GM18868 (cell line): ENCODE results near the gene FLT1.

Experiments used
- ATAC-seq: cut with Tn5 transposase; IDR thresholded peaks from one replicate; pipeline ENCODE4 v1.9.1; 2021; ENCODE audit warnings: mild to moderate bottlenecking, moderate library complexity; ENCODE audit not compliant: unreplicated experiment

The FLT1 gene

GRCh38 chr13:28494778-28495537 is at the start of gene FLT1:
Gene FLT1, minus strand, starts transcription at chr13:28495128. Its CDS starts 285 bp downstream, at chr13:28494843.
- ATAC-seq, result no peak

- ATAC-seq, result no peak
Measured at GRCh38 chr13:28544026-28544425, 49.1 kb upstream of the FLT1 start.

- ATAC-seq, result no peak
Measured at GRCh38 chr13:28542804-28543203, 47.9 kb upstream of the FLT1 start.

GRCh38 chr13:28541966-28542365 is 47.0 kb upstream of the FLT1 start:
- no peak for ATAC-seq

GRCh38 chr13:28540612-28541011 is 45.7 kb upstream of the FLT1 start:
- no peak for ATAC-seq

DNA sequence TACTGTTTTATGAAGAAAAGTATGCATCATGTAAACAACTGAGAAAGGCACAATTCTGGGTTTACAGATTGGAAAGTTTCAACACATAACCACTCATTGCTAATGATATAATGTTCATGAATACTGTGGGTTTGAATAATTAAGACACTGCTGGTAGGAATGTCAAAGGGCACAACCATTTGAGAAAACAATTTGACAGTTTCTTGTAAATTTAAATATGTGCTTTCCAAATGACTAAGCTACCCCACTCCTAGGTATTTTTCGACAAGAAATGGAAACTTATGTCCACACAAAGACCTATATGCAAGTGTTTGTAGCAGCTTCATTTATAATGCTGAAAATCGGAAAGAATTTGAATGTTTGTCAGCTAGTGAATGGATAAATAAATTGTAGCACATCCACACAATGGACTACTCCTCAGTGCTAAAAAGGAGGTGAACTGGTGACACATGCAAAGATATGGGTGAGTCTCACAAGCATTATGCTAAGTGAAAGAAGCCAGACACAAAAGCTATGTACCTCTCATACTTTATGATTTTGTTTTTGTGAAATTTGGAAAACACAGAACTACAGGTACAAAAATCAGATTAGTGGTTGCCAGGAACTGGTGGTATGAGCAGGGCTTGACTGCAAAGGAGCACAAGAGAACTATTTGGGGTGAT is 44.8 kb upstream of the FLT1 start:
- ATAC-seq, result no peak

GRCh38 chr13:28538932-28539331 is 44.0 kb upstream of the FLT1 start:
- ATAC-seq, result no peak

DNA sequence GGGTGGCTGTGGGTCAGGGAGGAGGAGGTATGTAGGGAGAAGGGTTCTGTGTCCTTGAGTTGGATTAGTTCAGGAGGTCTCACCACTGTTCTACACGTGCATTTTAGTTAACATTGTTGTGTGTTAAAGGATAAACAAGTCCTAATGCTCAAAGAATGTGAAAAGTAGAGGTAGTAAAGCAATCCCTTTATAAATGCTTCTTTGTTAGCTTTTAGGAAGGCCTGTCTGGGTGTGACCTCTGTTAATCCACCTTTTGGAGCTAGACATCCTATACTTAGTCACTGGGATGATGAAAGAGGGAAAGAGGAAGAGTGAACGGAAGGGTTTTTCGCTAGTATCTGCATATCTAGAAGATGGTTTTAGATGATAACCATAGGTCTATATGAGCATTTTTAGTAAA is 42.2 kb upstream of the FLT1 start:
- ATAC-seq, result no peak

GRCh38 chr13:28536371-28536770 is 41.4 kb upstream of the FLT1 start:
- no peak for ATAC-seq

DNA sequence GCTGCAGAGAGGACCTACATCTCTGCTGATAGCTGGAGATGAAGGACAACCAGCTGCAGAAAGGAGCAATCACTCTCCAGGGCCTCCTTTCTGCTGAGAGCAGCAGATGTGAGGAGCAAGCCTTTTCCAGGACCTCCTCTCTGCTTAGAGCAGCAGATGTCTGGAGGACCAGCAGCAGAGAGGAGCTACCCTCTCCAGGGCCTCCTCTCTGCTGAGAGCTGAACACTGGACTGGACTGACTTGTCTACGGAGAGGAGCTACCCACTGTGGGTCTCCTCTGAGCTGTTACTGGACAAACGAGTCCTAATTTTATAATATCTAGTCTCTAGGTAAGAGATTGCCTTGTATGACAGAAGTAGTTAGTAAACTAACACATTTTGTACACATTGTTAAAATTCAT is 40.8 kb upstream of the FLT1 start:
- ATAC-seq, result no peak

DNA sequence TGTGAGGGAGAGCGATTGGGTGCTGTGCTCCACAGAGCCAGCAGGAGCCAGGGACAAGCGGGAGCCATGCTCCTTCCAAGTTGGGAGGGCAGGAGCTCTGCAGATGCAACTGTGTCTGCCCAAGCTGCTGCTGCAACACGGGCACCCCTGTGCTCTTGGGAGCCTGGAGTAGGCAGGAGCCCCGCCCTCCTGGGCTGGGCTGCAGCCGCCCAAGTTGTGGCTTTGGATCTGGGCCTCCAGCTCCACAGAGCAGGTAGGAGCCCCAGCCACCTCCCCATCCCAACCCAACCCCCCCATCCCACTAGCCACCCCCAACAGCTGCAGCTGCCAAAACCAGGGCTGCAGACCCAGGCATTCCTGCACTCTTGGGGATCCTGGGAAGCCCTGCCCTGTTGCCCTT is 39.9 kb upstream of the FLT1 start:
- ATAC-seq, result no peak

- no peak for ATAC-seq
Measured at GRCh38 chr13:28534210-28534609, 39.3 kb upstream of the FLT1 start.

GRCh38 chr13:28533441-28534166 is 38.7 kb upstream of the FLT1 start:
- ATAC-seq, result no peak

GRCh38 chr13:28533125-28533436 is 38.2 kb upstream of the FLT1 start:
- no peak for ATAC-seq

DNA sequence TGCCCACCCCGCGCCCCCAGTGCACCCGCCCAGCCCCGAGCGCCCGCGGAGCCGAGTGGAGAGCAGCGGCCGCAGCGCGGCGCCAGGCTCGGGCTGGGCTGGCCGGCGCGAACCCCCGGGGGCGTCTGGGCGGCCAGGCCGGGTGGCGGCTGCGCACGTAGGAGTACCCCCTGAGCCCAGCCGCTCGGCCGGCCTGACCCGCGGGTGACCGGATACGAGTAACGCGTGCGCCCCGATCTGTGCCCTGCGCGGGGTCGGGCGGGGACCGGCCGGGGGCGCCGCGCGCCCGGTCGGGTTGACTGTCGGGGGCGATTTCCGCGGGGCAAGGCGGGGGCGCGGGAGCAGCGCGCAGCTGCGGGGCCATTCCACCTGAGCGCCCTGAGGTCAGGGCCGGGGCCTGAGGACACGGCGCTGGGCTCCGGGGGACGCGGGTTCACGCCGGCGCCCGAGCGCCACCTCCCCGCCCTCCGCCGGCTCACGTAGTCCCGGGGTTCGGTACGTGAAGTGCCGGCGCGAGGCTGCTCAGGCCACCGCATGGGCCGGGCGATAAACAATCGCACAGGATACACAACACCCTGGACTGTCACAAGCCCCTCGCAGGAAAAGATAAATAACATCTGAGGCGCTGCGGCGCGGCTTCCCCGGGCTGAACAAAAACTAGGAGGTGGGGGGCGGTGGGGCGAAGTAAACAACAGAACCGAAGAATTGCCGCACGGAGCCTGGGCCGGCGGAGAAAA is 37.6 kb upstream of the FLT1 start:
- ATAC-seq, result peak; percentile 58

DNA sequence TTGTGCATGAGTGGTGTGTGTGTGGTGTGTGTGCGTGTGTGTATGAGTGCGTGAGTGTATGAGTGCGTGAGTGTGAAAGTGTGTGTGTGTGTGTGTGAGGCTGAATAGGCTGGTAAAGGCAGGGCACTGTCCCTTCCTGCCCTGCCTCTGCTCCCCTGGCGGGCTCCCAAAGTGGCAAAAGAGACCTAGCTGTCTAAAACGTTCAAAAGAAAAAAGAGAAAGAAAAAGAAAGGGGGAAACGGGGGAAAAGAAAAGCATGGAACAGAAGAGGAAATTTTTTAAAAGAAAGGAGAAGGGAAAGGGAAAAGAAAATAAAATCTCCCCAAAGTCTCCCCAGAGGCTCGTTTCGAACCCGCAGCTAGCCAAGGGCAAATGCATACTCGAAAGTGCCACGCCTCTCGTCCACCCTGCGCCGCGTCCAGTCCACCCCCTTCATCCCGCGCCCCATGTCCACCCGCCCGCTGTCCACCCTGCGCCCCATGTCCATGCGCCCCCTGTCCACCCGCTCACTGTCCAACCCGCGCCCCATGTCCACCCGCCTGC is 37.0 kb upstream of the FLT1 start:
- ATAC-seq, result no peak

GRCh38 chr13:28531077-28531844 is 36.3 kb upstream of the FLT1 start:
- no peak for ATAC-seq

GRCh38 chr13:28530729-28531076 is 35.8 kb upstream of the FLT1 start:
- no peak for ATAC-seq

DNA sequence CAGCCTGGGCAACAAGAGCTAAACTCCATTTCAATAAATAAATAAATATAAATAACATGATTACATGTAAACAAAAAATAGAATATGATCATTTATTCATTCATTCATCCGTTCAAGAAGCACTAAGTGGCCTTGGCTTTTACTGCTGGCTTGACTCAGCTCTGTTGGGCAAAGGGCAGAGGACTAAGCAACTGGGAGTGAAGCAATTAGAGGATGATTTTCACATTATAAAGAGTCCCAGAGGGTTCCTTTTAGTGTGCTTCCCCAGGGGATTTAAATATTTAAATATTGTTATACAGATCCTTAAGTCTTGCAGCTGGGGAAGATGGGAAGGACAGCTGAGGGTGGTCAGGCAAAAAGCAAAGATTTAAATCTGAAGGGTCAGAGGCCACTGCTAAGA is 34.9 kb upstream of the FLT1 start:
- ATAC-seq, result no peak

GRCh38 chr13:28528848-28529247 is 33.9 kb upstream of the FLT1 start:
- no peak for ATAC-seq

- no peak for ATAC-seq
Measured at GRCh38 chr13:28528388-28528787, 33.5 kb upstream of the FLT1 start.
